Calu3 (cell line): Measurements from ENCODE around the gene HCN2. TPM values are rescaled to one million over a fixed set of nuclear protein-coding genes. Genes with fewer than 3 reads are reported as not detected.

Experiments
- BruUV-seq: library from RNA; stranded (reverse); fragments of 400-500 nt; replicated peaks from 2 replicates; lab custom pipeline; 2021; lab: Mats Ljungman, UMichigan
- CTCF ChIA-PET: fragments of 300-600 bp; sonication (Branson Sonifier 250); formaldehyde crosslinking; loops from one replicate; lab custom pipeline; 2022; ENCODE audit warnings: antibody characterized with exemption; lab: Charles Lee
- DNase-seq: peaks from one replicate; pipeline ENCODE4 v3.0.0; 2022
- H3K27ac Mint-ChIP-seq: one replicate; pipeline ENCODE4 v1.8.0; 2022; ENCODE audit warnings: mixed read lengths; ENCODE audit not compliant: unreplicated experiment
- H3K27me3 Mint-ChIP-seq: one replicate; pipeline ENCODE4 v1.8.0; 2022; ENCODE audit warnings: mixed read lengths; ENCODE audit not compliant: unreplicated experiment
- H3K36me3 Mint-ChIP-seq: one replicate; pipeline ENCODE4 v1.8.0; 2022; ENCODE audit warnings: mild to moderate bottlenecking, moderate library complexity, mixed read lengths; ENCODE audit not compliant: insufficient read depth, unreplicated experiment
- H3K4me1 Mint-ChIP-seq: one replicate; pipeline ENCODE4 v1.8.0; 2022; ENCODE audit warnings: mild to moderate bottlenecking, low read depth, mixed read lengths; ENCODE audit not compliant: unreplicated experiment
- H3K4me3 Mint-ChIP-seq: one replicate; pipeline ENCODE4 v1.8.0; 2022; ENCODE audit warnings: mild to moderate bottlenecking, low read depth, moderate library complexity, mixed read lengths; ENCODE audit not compliant: unreplicated experiment
- H3K9me3 Mint-ChIP-seq: one replicate; pipeline ENCODE4 v1.8.0; 2022; ENCODE audit warnings: low read depth, mixed read lengths; ENCODE audit not compliant: unreplicated experiment
- CTCF ChIP-seq: fragments of 200-600 bp; IDR thresholded peaks from one replicate; pipeline ENCODE4 v1.8.0; 2022; ENCODE audit warnings: antibody characterized with exemption; ENCODE audit not compliant: unreplicated experiment
- intact Hi-C: fragments of 100-400 bp; cut with micrococcal nuclease; formaldehyde crosslinking; loops from one replicate; pipeline ENCODE4 v1.10.0; 2022; ENCODE audit not compliant: unreplicated experiment
- total RNA-seq: library from RNA; stranded (reverse); gene quantifications from 2 replicates; pipeline ENCODE4 v1.2.3, GENCODE V29; 2022

The HCN2 gene
- total RNA-seq, 1 experiment from 2014 or later: 0.09 TPM

GRCh38 chr19:570251-570686 is 19.4 kb upstream of the HCN2 start:
- BruUV-seq: no TSS peak
- Mint-ChIP-seq H3K4me1 (peaks cover 15% of the 10 kb centered on the region), H3K9me3 (no peaks in the 10 kb centered on the region), H3K27me3 (no peaks in the 10 kb centered on the region), H3K36me3 (peaks cover 37% of the 10 kb centered on the region), H3K27ac (peak overlapping the region; percentile 98), H3K4me3 (no peak overlapping the region)
- CTCF ChIA-PET: no interaction called here
- no peak for DNase-seq
- TF ChIP-seq CTCF: no peak
- intact Hi-C loops: no loop called here

GRCh38 chr19:570937-571565 is 18.6 kb upstream of the HCN2 start:
- CTCF ChIA-PET: no interaction called here
- intact Hi-C loops: no loop called here
- peaks cover 37% of the 10 kb centered on the region for H3K36me3 Mint-ChIP-seq
- no peaks in the 10 kb centered on the region for H3K9me3 Mint-ChIP-seq
- H3K4me1 Mint-ChIP-seq: peaks cover 16% of the 10 kb centered on the region
- DNase-seq: peak; percentile 49
- no TSS peak for BruUV-seq
- H3K27me3 Mint-ChIP-seq: no peaks in the 10 kb centered on the region
- H3K4me3 Mint-ChIP-seq: peak overlapping the region; percentile 96
- no peak for TF ChIP-seq CTCF
- peak overlapping the region; percentile 98 for H3K27ac Mint-ChIP-seq

GRCh38 chr19:571566-571974 is 18.1 kb upstream of the HCN2 start:
- Mint-ChIP-seq H3K27ac (peak overlapping the region; percentile 98), H3K4me1 (peaks cover 16% of the 10 kb centered on the region), H3K4me3 (peak overlapping the region; percentile 96), H3K27me3 (no peaks in the 10 kb centered on the region), H3K9me3 (no peaks in the 10 kb centered on the region), H3K36me3 (peaks cover 40% of the 10 kb centered on the region)
- TF ChIP-seq CTCF: no peak
- CTCF ChIA-PET: no interaction called here
- intact Hi-C loops: no loop called here
- BruUV-seq: no TSS peak
- DNase-seq: peak; percentile 22

GRCh38 chr19:572140-572742 is 17.4 kb upstream of the HCN2 start, which contains the start of gene BSG:
BSG (plus strand) TSS chr19:572596; CDS start chr19:572635, 39 bp downstream.
- H3K27ac Mint-ChIP-seq: peak within 1 kb of the TSS; percentile 98

More at GRCh38 chr19:572140-572742, 17.4 kb upstream of the HCN2 start, which contains the start of gene BSG:
- CTCF ChIA-PET: interaction anchor here (0.6 kb wide), 1 partner anchor 1175 kb away, joined by 3 read pairs; no protein-coding TSS in a partner anchor
- intact Hi-C loops: no loop called here
- Mint-ChIP-seq H3K36me3 (peaks cover 43% of the 10 kb centered on the region), H3K4me1 (peaks cover 16% of the 10 kb centered on the region), H3K9me3 (no peaks in the 10 kb centered on the region), H3K27me3 (no peaks in the 10 kb centered on the region), H3K4me3 (peak within 1 kb of the TSS; percentile 96)
- no TSS peak for BruUV-seq
- TF ChIP-seq CTCF: no peak
- peak; percentile 96 for DNase-seq
